Right lobe of liver (tissue), 4 donors: ENCODE measurements around the gene CDC20.

Source experiments
- CTCF ChIP-seq, 4 donors: fragments of 200-600 bp in 3 of 4; fragments of 450-650 bp in 1 of 4; IDR thresholded peaks; one replicate each; pipeline versions ENCODE4 v1.5.1 to v1.8.0; 2016 to 2022; ENCODE audit warnings: antibody characterized with exemption in 4 of 4, mild to moderate bottlenecking in 2 of 4
- POLR2A ChIP-seq: fragments of 450-650 bp; IDR thresholded peaks from one replicate; pipeline ENCODE4 v1.6.1; 2017; ENCODE audit warnings: antibody characterized with exemption, mild to moderate bottlenecking
- donor health status: DM: no; HTN: no; CAD: no.
- donor health status: DM: no; HTN: no; CAD: no.
- donor health status: DM: no; HTN: yes; CAD: no.

GRCh38 chr1:43368646-43369020 is 9.9 kb downstream of the CDC20 start:
- TF ChIP-seq CTCF (IDR thresholded peaks at IDR 0.05) (no peak), POLR2A (no peak)
